K562 (cell line): ENCODE measurements around the gene ELOVL1. TPM values are rescaled to one million over a fixed set of nuclear protein-coding genes. Genes with fewer than 3 reads are reported as not detected.

Experiments
- BRD9 ChIP-seq: fragments of 450-650 bp; IDR thresholded peaks from 2 replicates; pipeline ENCODE4 v1.6.1; 2018; ENCODE audit warnings: low read depth; ENCODE audit not compliant: partially characterized antibody
- BRF1 ChIP-seq: IDR thresholded peaks from 3 replicates; pipeline ENCODE4 v1.6.1; 2011; ENCODE audit warnings: borderline replicate concordance, mild to moderate bottlenecking; ENCODE audit not compliant: insufficient read length; ENCODE audit errors: extremely low read depth
- CHD1 ChIP-seq: fragments of 200-600 bp; sonication (generic); IDR thresholded peaks from one replicate; pipeline ENCODE4 v1.6.1; 2012; ENCODE audit warnings: mild to moderate bottlenecking, moderate library complexity, low read length, inconsistent platforms
- MIER1 ChIP-seq: fragments of 450-650 bp; IDR thresholded peaks from 2 replicates; pipeline ENCODE4 v1.6.1; 2016; ENCODE audit warnings: antibody characterized with exemption, mild to moderate bottlenecking, low read depth
- RBM15 ChIP-seq: fragments of 200-400 bp; formaldehyde crosslinking; IDR thresholded peaks from 2 replicates; pipeline ENCODE4 v1.6.1; 2018; ENCODE audit warnings: mild to moderate bottlenecking, low read length, moderate library complexity; ENCODE audit not compliant: insufficient read depth
- RCOR1 ChIP-seq, 2 experiments: IDR thresholded peaks; 2 replicates each; pipeline ENCODE4 v1.6.1; 2012; ENCODE audit warnings: low read depth in 2 of 2, low read length in 2 of 2, borderline replicate concordance in 1 of 2, improper control_type of control experiment in 1 of 2
- SMAD1 ChIP-seq: fragments of 150-350 bp; IDR thresholded peaks from 2 replicates; pipeline ENCODE4 v1.6.1; 2014; ENCODE audit warnings: low read length, low read depth; ENCODE audit not compliant: partially characterized antibody
- SMARCA4 ChIP-seq: fragments of 450-650 bp; IDR thresholded peaks from 2 replicates; pipeline ENCODE4 v1.6.1; 2016
- ZBED1 ChIP-seq: IDR thresholded peaks from 2 replicates; pipeline ENCODE4 v1.6.1; 2014
- ZBTB7A ChIP-seq: IDR thresholded peaks from 2 replicates; pipeline ENCODE4 v1.6.1; 2011; ENCODE audit warnings: low read depth, mild to moderate bottlenecking, low read length, moderate library complexity, borderline replicate concordance; ENCODE audit not compliant: control insufficient read depth
- ZNF586 ChIP-seq: fragments of 450-650 bp; formaldehyde crosslinking; conservative IDR thresholded peaks from 2 replicates; pipeline ENCODE4 v1.4.0; 2020; ENCODE audit warnings: mild to moderate bottlenecking, moderate library complexity
- ZNF707 ChIP-seq: fragments of 250-450 bp; sonication (Bioruptor Pico); conservative IDR thresholded peaks from 2 replicates; pipeline ENCODE4 v1.8.0; 2022; ENCODE audit warnings: inconsistent platforms, mild to moderate bottlenecking, moderate library complexity
- polyA plus RNA-seq, 8 experiments: library from polyadenylated mRNA; depleted of rRNA in 4 of 8; stranded (reverse) in 5 of 8; unstranded in 3 of 8; fragments of >200 nt; fragmentation: Nextera tagmentation in 2 of 8; fragmentation: Illumina TruSeq in 1 of 8; extraction: Ambion mirVana in 2 of 8; extraction: Trizol in 1 of 8; gene quantifications; 2 replicates each; pipeline versions ENCODE4 v1.2.1 to v1.2.3, GENCODE V29; 2011 to 2014; ENCODE audit warnings: inconsistent platforms in 1 of 8, missing spikeins in 1 of 8
- total RNA-seq, 7 experiments: library from RNA; depleted of rRNA in 6 of 7; stranded (reverse); fragments of >200 nt in 6 of 7; fragmentation: Illumina TruSeq in 2 of 7; extraction: Trizol in 2 of 7; gene quantifications; 2 replicates each; pipeline versions ENCODE4 v1.2.1 to v1.2.3, GENCODE V29; 2011 to 2021; ENCODE audit warnings: low replicate concordance in 1 of 7
- TF ChIP-seq, protein P1 (sequence below): fragments of 200-800 bp; sonication (Bioruptor generic); IDR thresholded peaks from 2 replicates; pipeline ENCODE4 v1.6.1; 2016; ENCODE audit warnings: missing genetic modification characterization, missing compliant biosample characterization
- TF ChIP-seq, protein P2 (sequence below): sonication (generic); formaldehyde crosslinking; IDR thresholded peaks from 2 replicates; pipeline ENCODE4 v1.8.1; 2022; ENCODE audit warnings: missing genetic modification reagents
- TF ChIP-seq, protein P3 (sequence below): IDR thresholded peaks from 2 replicates; pipeline ENCODE4 v1.6.1; 2012; ENCODE audit warnings: low read depth, low read length, improper control_type of control experiment, borderline replicate concordance
- TF ChIP-seq, protein P4 (sequence below), 3 experiments: IDR thresholded peaks in 2 of 3; conservative IDR thresholded peaks in 1 of 3; 2 replicates each; pipeline ENCODE4 v1.5.1; 2011 to 2012; ENCODE audit warnings: low read length in 3 of 3, mild to moderate bottlenecking in 3 of 3, control low read depth in 2 of 3, improper control_type of control experiment in 1 of 3, inconsistent platforms in 1 of 3, low read depth in 1 of 3, mixed read lengths in 1 of 3, moderate library complexity in 1 of 3; ENCODE audit not compliant: insufficient read depth in 2 of 3

Gene ELOVL1
- total and polyA plus RNA-seq, 9 of the 15 experiments (the other 6 are each of a cell fraction or from before 2014, with no cell fraction given): 51.0 to 157 (median 70.3) TPM

DNA sequence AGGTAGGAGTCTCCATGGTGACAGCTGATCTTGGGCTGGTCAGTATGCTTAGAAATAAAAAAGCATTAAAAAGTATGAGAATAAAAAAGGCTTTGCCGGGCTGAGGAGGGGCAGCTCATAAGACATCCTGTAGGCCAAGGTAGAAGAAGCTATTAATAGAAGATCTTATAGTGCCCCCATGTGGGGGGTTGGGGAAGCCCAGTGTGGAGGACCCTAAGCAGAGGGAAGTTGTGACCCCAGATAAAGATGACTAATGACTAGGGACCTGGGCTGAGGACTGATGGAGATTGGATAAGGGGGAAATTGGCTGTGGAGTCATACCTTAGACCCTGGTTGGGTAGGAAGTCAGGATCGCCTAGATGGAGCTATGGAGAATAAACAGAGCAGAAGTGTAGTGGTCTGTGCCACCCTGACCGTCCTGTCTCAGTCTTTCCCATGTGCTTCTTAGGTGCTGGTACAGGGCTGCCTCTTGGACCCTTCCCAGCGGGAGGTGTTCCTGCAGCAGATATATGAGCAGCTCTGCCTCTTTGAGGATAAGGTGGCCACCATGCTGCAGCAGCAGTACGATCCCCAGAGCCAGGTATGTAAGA is 46.9 kb upstream of the ELOVL1 start (continued):
- TF ChIP-seq, protein P1, sequence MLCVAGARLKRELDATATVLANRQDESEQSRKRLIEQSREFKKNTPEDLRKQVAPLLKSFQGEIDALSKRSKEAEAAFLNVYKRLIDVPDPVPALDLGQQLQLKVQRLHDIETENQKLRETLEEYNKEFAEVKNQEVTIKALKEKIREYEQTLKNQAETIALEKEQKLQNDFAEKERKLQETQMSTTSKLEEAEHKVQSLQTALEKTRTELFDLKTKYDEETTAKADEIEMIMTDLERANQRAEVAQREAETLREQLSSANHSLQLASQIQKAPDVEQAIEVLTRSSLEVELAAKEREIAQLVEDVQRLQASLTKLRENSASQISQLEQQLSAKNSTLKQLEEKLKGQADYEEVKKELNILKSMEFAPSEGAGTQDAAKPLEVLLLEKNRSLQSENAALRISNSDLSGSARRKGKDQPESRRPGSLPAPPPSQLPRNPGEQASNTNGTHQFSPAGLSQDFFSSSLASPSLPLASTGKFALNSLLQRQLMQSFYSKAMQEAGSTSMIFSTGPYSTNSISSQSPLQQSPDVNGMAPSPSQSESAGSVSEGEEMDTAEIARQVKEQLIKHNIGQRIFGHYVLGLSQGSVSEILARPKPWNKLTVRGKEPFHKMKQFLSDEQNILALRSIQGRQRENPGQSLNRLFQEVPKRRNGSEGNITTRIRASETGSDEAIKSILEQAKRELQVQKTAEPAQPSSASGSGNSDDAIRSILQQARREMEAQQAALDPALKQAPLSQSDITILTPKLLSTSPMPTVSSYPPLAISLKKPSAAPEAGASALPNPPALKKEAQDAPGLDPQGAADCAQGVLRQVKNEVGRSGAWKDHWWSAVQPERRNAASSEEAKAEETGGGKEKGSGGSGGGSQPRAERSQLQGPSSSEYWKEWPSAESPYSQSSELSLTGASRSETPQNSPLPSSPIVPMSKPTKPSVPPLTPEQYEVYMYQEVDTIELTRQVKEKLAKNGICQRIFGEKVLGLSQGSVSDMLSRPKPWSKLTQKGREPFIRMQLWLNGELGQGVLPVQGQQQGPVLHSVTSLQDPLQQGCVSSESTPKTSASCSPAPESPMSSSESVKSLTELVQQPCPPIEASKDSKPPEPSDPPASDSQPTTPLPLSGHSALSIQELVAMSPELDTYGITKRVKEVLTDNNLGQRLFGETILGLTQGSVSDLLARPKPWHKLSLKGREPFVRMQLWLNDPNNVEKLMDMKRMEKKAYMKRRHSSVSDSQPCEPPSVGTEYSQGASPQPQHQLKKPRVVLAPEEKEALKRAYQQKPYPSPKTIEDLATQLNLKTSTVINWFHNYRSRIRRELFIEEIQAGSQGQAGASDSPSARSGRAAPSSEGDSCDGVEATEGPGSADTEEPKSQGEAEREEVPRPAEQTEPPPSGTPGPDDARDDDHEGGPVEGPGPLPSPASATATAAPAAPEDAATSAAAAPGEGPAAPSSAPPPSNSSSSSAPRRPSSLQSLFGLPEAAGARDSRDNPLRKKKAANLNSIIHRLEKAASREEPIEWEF: no peak
- TF ChIP-seq, protein P2, sequence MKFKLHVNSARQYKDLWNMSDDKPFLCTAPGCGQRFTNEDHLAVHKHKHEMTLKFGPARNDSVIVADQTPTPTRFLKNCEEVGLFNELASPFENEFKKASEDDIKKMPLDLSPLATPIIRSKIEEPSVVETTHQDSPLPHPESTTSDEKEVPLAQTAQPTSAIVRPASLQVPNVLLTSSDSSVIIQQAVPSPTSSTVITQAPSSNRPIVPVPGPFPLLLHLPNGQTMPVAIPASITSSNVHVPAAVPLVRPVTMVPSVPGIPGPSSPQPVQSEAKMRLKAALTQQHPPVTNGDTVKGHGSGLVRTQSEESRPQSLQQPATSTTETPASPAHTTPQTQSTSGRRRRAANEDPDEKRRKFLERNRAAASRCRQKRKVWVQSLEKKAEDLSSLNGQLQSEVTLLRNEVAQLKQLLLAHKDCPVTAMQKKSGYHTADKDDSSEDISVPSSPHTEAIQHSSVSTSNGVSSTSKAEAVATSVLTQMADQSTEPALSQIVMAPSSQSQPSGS (CRISPR knock-in tag): no peak
- TF ChIP-seq BRF1: no peak
- TF ChIP-seq, protein P3, sequence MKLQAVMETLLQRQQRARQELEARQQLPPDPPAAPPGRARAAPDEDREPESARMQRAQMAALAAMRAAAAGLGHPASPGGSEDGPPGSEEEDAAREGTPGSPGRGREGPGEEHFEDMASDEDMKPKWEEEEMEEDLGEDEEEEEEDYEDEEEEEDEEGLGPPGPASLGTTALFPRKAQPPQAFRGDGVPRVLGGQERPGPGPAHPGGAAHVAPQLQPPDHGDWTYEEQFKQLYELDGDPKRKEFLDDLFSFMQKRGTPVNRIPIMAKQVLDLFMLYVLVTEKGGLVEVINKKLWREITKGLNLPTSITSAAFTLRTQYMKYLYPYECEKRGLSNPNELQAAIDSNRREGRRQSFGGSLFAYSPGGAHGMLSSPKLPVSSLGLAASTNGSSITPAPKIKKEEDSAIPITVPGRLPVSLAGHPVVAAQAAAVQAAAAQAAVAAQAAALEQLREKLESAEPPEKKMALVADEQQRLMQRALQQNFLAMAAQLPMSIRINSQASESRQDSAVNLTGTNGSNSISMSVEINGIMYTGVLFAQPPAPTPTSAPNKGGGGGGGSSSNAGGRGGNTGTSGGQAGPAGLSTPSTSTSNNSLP: no peak
- peak in 1 of 2 experiments; percentile 81; a peak in 2 of 4 replicates for TF ChIP-seq RCOR1 (IDR thresholded peaks at IDR 0.05; ENCODE audit: borderline replicate concordance in 1 of 2, low read depth in 2 of 2, low read length in 2 of 2)
- no peak for TF ChIP-seq ZBED1
- no peak for TF ChIP-seq MIER1
- TF ChIP-seq ZNF707 (CRISPR knock-in tag): no peak
- TF ChIP-seq SMAD1: no peak
- TF ChIP-seq ZNF586: no peak
- 0 out of 2 replicates have a peak, but pooled peaks have one; percentile 27 for TF ChIP-seq SMARCA4
- TF ChIP-seq, protein P4, sequence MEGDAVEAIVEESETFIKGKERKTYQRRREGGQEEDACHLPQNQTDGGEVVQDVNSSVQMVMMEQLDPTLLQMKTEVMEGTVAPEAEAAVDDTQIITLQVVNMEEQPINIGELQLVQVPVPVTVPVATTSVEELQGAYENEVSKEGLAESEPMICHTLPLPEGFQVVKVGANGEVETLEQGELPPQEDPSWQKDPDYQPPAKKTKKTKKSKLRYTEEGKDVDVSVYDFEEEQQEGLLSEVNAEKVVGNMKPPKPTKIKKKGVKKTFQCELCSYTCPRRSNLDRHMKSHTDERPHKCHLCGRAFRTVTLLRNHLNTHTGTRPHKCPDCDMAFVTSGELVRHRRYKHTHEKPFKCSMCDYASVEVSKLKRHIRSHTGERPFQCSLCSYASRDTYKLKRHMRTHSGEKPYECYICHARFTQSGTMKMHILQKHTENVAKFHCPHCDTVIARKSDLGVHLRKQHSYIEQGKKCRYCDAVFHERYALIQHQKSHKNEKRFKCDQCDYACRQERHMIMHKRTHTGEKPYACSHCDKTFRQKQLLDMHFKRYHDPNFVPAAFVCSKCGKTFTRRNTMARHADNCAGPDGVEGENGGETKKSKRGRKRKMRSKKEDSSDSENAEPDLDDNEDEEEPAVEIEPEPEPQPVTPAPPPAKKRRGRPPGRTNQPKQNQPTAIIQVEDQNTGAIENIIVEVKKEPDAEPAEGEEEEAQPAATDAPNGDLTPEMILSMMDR (IDR thresholded peaks at IDR 0.05 in 2 of 3, conservative IDR thresholded peaks at IDR 0.05 in 1 of 3; ENCODE audit: insufficient read depth in 2 of 3, low read depth in 1 of 3, low read length in 3 of 3): peak; percentile 79 to 95 (median 93)
- no peak for TF ChIP-seq CHD1
- TF ChIP-seq BRD9: no peak
- TF ChIP-seq ZBTB7A: peak; percentile 55; the same call in 1 of the 2 replicates
- TF ChIP-seq RBM15: no peak
